ENCODE results near the gene SPTSSA. TPM values are rescaled to one million over a fixed set of nuclear protein-coding genes. Genes with fewer than 3 reads are reported as not detected.

The SPTSSA gene
- total RNA-seq, 1 donor from 2014 or later: 17.1 TPM

Other genes with a start within 250 kb of the SPTSSA start
- 78.3 TPM for gene EAPP, start 77.5 kb upstream of the SPTSSA start, total RNA-seq
- 104 TPM for gene SNX6, start 167.9 kb upstream of the SPTSSA start, total RNA-seq

All from frontal cortex (tissue), 1 donor.